CD4-positive, alpha-beta T cell treated with Interleukin-17A for 1 hour (primary cell): Measurements from ENCODE around the gene ARSB.
"Not testable (repeated sequence)": the region's sequence is repeated elsewhere in the genome, so short reads cannot be mapped to it uniquely, and the experiment has no call there.

Source experiments
- DNase-seq: peaks from one replicate; pipeline ENCODE4 v3.0.0-alpha.2; 2020

ARSB gene

DNA sequence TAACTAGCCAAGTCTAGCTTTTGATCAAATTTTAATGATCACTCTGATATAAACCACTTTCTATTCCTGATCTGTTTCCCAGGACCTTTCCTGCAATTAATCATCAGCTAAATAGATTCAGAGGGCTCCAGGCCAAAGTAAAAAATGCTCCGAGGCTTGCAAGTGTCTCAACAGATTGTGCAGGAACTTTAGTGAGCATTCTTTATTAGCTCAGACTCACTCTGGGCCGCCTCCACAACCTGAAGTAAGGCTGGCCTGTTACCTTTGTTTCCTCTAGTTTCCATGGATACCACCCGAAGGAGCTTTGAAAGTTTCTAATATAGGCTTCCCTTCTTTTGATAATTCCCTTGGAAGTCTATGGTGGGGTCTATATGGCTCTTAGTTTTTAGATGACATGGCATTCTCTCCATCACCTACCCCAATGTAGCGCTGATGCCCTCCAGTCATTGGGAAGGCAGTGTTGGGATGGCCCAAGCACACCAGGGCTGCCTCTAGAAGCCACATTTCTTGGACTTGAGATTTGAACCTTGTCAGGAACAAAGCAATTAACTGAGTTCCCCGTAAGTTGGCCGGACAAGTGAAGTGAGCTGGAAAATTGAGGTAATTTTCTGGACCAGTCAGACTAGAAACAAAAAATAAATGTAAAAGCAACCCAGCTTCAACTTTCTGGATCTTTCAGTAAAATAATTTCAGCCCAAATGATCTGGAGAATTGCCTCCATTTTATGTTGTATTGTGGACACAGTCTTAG lies 238.9 kb downstream of the ARSB start:
- no peak for DNase-seq

DNA sequence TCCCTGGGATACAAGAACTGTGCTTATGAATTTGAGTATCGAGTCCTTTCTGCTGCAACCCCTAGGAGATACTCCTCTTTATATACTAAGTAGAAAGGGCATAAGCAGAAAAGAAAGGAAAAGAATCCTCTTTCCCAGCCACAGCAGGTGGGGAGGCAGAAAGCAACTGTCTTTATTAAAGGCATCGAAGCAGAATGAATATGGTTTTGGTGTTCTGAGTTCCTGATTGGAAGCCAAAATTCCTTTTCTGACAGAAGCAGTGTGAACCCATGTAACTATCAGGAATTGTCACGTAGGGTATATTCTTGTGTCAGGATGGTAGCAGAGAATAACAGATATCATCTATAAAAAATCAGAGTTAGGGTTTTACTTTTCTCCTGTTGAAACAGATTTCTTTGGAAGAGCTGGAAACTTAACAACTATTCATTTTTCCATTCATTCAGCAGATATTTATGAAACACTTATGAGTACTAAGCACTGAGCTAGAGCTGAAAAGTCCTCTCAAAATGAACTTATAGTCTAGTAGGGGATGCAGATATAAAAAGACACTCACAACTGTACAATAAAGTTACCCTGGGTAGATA lies 240.1 kb downstream of the ARSB start:
- DNase-seq: no peak

DNA sequence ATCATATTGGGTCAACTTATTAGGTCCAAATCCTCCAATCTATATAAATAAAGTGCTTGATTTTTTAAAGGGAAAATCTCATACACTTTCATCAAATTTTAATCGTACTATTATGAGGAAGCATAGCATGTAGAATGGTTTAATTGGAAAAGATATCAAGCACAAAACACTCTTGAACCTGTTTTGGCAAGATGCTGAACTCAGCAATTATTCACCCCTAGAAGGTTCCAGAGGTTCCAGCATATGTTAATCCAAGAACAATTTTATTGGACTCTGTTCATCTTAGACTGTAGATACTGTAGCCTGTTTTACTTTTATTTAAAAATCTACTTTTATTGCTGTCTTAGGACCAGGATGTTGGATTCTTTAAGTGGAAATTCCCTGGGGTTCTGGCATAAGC lies 244.1 kb downstream of the ARSB start:
- DNase-seq: no peak

DNA sequence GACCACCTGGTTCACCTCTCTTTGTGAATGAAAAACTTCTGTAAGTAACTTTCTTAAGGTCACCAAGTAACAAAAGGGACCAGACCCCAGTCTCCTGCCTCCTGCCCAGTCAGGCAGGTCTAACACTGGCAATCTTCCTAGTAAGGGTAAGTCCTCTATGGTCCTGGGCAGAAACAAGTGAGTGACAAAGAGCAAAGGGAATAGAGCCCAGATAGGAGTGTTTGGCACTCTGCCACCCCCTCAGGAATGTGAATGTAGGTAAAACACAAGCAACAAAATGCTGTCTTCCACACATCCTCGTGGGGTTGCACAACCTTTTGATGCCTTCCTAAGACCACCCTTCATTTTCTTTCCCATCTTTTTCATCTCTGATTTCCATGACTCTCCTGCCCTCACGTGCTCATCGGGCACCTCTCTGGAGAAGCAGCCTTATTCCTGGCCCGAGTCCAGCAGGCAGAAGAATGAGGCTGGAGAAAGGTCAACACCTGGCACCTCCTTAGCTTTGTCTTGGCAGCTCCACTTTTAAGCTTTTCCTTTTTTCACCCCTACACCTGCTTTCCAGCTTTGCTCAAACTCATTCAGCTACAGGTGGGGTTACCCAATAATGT lies 246.3 kb downstream of the ARSB start:
- no peak for DNase-seq

DNA sequence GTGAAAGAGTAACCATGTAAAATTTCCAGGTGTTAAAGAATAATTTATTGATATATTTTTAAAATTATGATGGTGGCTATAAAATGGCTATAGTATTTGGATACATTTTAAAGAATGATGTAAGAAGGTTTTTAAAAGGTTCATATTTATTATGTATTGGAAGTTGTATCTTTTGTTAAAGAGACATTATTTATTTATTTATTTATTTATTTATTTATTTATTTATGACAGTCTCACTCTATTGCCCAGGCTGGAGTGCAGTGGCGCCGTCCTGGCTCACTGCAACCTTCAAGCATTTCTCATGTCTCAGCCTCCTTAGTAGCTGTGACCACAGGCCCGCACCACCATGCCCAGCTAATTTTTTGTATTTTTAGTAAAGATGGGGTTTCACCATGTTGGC lies 247.0 kb downstream of the ARSB start:
- no peak for DNase-seq

DNA sequence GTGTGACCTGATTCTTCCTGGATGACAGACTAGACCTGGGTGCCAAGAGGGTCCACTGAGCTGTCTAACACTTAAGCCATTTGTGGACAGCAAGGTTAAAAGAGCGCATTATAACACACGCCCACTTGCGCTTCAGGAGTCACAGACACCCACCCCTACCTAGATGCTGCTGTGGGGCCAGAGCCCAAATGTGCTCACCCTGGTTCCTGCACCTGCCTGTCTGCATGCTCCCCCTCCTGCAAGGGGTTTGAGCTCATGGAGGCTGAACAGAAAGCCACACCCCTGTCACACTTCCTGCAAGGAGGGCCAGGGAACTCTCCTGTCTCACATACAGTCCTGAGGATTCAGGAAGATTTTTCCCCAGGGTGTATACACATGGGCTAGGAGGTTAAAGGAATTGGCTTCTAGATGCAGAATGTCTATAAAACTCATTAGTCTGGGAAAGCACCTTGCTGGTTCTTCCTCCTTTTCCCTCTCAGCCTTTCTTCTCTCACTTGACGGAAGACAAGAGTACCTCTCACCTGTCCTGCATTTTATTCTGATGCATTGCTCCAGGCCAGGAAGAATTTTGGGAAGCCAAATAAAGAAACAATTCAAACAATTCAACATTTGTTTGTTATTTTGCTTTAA lies 249.2 kb downstream of the ARSB start:
- no peak for DNase-seq

DNA sequence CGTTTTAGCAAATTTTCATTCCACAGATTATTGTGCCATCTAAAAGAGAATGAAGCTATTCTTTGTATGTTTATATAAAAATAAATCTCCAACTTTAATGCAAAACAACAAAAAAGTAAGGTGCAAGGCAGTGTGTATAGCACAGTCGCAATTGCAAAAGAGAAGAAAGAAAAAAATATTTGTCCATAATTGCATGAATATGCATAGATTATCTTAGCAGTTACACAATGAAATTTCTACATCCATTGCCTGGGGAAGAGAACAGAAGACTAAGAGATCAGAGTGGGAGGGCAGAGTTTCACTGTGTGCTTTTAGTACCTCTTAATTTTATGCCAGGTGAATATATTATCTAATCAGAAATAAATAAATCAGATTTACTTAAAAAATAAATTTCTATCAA lies 250.2 kb downstream of the ARSB start:
- no peak for DNase-seq

DNA sequence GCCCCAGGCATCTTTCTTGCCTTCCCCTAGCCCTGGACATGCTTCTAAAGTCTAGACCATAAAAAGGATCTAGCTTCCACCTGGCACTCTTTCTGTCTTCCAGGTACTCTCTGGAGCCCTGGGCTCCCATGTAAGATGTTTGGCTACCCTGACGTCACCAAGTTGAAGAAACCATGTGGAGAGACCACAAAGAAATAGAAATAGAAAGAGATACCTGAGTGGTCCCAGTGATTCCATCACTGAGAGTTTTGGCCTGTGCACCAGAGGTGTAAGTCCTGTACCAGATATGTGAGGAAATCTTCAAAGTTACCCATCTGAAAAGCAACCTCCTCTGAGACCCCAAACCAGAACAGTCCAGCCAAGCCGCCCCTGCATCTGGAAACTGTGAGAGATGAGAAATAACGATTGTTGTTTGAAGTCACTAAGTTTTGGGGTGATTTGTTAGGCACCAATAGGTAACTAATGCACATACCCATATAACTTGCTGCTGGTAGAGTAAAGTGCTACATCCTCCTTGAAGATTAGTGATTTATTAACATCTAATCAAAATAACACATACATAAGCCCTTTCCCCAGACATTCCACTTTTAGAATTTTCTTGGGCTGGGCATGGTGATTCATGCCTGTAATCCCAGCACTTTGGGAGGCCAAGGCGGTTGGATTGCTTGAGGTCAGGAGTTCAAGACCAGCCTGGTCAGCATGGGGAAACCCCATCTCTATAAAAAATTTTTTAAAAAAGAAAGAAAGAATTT lies 250.8 kb downstream of the ARSB start:
- DNase-seq: no peak

DNA sequence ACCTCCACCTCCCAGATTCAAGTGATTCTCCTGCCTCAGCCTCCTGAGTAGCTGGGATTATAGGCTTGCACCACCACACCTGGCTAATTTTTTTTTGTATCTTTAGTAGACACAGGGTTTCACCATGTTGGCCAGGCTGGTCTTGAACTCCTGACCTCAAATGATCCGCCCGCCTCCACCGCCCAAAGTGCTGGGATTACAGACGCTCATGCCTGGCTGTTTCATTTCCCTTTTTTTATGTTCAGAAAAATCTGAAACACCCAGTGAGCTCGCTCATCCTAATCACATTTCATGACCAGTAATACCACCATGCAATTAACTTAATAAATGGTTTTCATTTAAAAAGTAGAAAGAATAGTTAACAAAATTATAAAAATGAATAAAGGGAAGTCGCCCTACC lies 252.4 kb downstream of the ARSB start:
- DNase-seq: not testable (repeated sequence)

DNA sequence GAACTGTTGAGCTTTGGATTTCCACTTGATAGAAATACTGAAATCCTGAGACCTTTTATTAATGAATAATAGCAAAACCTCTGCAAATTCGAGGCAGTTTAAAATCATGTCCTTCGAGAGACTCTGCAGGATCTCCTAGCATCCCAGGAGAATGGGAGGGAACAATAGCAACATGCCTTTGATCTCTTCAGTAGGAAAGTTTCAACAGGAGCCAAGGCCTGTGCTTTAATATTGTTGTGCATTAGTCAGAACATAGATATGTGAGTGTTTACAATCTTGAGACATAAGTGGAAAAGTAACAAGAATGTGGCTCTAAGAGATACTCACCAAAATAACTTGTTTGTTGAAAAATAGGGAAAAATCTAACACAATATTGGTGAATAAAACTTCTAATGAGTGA lies 253.2 kb downstream of the ARSB start:
- DNase-seq: no peak

DNA sequence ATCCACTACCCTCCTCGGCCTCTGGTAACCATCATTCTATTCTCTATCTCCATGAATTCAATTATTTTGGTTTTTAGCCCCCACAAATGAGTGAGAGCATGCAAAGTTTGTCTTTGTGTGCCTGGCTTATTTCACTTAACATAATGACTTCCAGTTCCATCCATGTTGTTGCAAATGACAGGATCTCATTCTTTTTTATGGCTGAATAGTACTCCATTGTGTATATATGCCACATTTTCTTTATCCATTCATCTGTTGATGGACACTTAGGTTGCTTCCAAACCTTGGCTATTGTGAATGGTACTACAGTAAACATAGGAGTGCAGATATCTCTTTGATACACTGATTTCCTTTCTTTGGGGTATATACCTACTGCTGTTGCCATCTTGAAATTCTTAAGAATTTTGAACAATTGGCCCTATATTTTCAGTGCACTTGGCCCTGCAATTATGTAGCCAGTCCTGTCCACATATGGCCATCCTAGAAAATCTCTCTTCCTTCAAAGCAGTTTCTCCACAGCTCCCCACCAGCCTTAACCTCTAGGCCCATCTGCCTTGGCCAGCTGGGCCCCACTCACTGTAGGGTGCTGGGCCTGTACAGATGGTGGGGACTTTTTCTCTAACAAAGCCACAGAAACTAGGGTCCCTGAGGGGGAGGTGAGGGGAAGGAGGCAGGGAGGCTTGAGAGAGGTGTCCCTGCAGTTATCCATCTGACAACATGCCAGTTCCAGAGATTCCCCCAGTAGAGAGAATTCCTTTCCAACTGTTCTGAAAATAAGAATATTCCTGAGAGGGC lies 254.6 kb downstream of the ARSB start:
- no peak for DNase-seq

DNA sequence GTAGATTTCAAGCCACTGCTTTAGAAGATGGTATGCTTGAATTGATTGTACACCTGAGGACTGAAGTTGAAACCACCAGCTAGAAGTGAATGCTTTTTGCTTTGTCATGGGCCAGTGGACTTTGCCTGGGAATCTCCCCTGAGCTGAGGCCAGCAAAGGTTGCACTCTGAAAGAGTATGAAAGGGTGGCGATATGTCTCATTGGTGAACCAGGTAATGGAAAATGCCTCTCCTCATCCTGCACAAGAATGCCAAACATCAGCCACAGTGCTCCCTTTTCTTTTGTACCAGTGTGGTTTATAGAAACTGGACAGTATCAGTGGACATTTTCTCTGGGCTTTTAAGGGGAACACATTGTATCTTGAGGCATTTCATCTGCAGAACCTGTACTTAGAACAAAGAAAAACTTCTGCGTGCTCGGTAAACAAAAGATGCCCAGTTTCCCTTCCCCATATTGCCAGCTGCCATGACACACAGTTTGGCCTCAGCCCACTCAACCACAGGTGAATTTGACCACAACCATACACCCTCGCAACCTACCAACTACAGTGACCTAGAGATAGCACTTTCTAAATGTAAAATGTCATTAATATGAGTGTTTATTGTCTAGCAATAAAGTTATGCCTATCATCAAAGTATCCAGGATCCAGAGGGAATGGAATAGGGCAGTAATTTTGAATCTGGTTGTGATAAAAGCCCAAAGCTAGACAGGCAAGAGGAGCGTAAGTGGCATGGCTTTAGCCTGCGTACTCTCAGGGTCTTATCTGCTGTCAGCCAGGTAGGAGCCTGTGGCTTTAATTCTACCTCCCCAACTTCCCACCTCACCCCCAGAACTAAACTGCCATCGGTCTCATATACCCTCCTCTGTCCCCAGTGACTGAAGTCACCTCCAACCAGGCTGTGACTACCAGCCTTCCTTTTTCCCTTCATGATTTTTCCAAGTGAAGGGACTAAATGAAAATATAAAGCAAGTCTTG lies 257.0 kb downstream of the ARSB start:
- no peak for DNase-seq
